HepG2 (cell line): Measurements from ENCODE around the gene DAZAP1. TPM values are rescaled to one million over a fixed set of nuclear protein-coding genes. Genes with fewer than 3 reads are reported as not detected.

Source experiments
- ATAC-seq: fragments of 200-7000 bp; cut with Tn5 transposase; 3 replicates; pipeline ENCODE4 v1.9.1; 2020; ENCODE audit warnings: mild to moderate bottlenecking, moderate library complexity
- BruUV-seq: library from RNA; stranded (reverse); fragments of 400-500 nt; replicated peaks from 2 replicates; lab custom pipeline; 2021; lab: Mats Ljungman, UMichigan
- CTCF ChIA-PET: fragments of 300-600 bp; formaldehyde crosslinking; extraction: SDS; loops from one replicate; lab custom pipeline; 2021; ENCODE audit warnings: low total read pairs, inconsistent platforms, low intra/inter-chr PET ratio; lab: Yijun Ruan, JAX
- POLR2A ChIA-PET: fragments of 350-600 bp; sonication (Branson Sonifier 250); formaldehyde crosslinking; loops from one replicate; lab custom pipeline; 2020; ENCODE audit warnings: antibody characterized with exemption, inconsistent platforms; lab: Yijun Ruan, JAX
- DNase-seq: peaks from one replicate; pipeline ENCODE4 v3.0.0-alpha.2; 2015; ENCODE audit warnings: low spot score
- FAIRE-seq: peaks from 3 replicates; lab custom pipeline; 2011; peaks lifted over from hg19 to GRCh38; lab: Jason Lieb, UNC
- H2AFZ ChIP-seq: one replicate; pipeline ENCODE4 v1.6.1; 2011; ENCODE audit warnings: low read length, inconsistent platforms
- H3K27ac ChIP-seq: fragments of 300-600 bp; 3 replicates; pipeline ENCODE4 v1.8.0; 2011; ENCODE audit warnings: mixed run types, mild to moderate bottlenecking, mixed read lengths, low read length, inconsistent platforms; ENCODE audit not compliant: insufficient read depth; ENCODE audit errors: extremely low read length
- H3K27me3 ChIP-seq, 2 experiments: fragments of 200-600 bp in 1 of 2; 2 replicates in 1 of 2; 3 replicates in 1 of 2; pipeline versions ENCODE4 v1.6.0 to v1.8.0; 2011; ENCODE audit warnings: low read length in 2 of 2, mild to moderate bottlenecking in 2 of 2, moderate library complexity in 2 of 2, inconsistent platforms in 1 of 2; ENCODE audit not compliant: insufficient read depth in 2 of 2, control insufficient read depth in 1 of 2
- H3K36me3 ChIP-seq, 2 experiments: fragments of 200-600 bp in 1 of 2; replicated peaks in 1 of 2; 2 replicates in 1 of 2; 3 replicates in 1 of 2; pipeline versions ENCODE4 v1.5.1 to v1.8.0; 2011; ENCODE audit warnings: low read length in 2 of 2, inconsistent platforms in 1 of 2; ENCODE audit not compliant: insufficient read depth in 2 of 2, control insufficient read depth in 1 of 2
- H3K4me1 ChIP-seq: 2 replicates; pipeline ENCODE4 v1.5.1; 2012; ENCODE audit warnings: low read length, inconsistent platforms; ENCODE audit not compliant: insufficient read depth
- H3K4me2 ChIP-seq: 2 replicates; pipeline ENCODE4 v1.6.0; 2011; ENCODE audit warnings: low read depth, low read length, inconsistent platforms
- H3K4me3 ChIP-seq, 3 experiments: fragments of 200-600 bp in 1 of 3; sonication (generic), shearing (Covaris generic) in 1 of 3; replicated peaks in 1 of 3; 2 replicates each; pipeline ENCODE4 v1.5.1; 2011 to 2016; ENCODE audit warnings: low read length in 3 of 3, inconsistent platforms in 2 of 3, low read depth in 2 of 3, mild to moderate bottlenecking in 2 of 3, control low read depth in 1 of 3, mixed read lengths in 1 of 3; ENCODE audit not compliant: insufficient read depth in 1 of 3
- H3K79me2 ChIP-seq: one replicate; pipeline ENCODE4 v1.6.1; 2011; ENCODE audit warnings: low read length, inconsistent platforms; ENCODE audit not compliant: insufficient read depth
- H3K9ac ChIP-seq: 2 replicates; pipeline ENCODE4 v1.6.0; 2011; ENCODE audit warnings: mild to moderate bottlenecking, low read depth, low read length, inconsistent platforms; ENCODE audit not compliant: insufficient read depth
- H3K9me3 ChIP-seq: 2 replicates; pipeline ENCODE4 v1.5.1; 2012; ENCODE audit warnings: mild to moderate bottlenecking, low read length
- H4K20me1 ChIP-seq: 2 replicates; pipeline ENCODE4 v1.6.0; 2011; ENCODE audit warnings: inconsistent platforms, mild to moderate bottlenecking, low read length, moderate library complexity; ENCODE audit not compliant: insufficient read depth
- MXD4 ChIP-seq: IDR thresholded peaks from 2 replicates; pipeline ENCODE4 v1.6.1; 2016; ENCODE audit warnings: mild to moderate bottlenecking, missing biosample characterization, missing genetic modification reagents
- PRDM4 ChIP-seq: sonication (generic); formaldehyde crosslinking; IDR thresholded peaks from 2 replicates; pipeline ENCODE4 v1.9.0; 2021; ENCODE audit warnings: missing genetic modification reagents, borderline replicate concordance
- RBFOX2 ChIP-seq: fragments of 200-400 bp; formaldehyde crosslinking; IDR thresholded peaks from 2 replicates; pipeline ENCODE4 v1.6.1; 2017; ENCODE audit warnings: low read depth, mild to moderate bottlenecking, low read length
- ZNF615 ChIP-seq: sonication (generic); formaldehyde crosslinking; IDR thresholded peaks from 2 replicates; pipeline ENCODE4 v1.5.0; 2020; ENCODE audit warnings: mild to moderate bottlenecking, missing genetic modification reagents, borderline replicate concordance
- WGBS: methylation state at CpG from one replicate; pipeline ENCODE4 v1.1.6; 2017; ENCODE audit warnings: low lambda C conversion rate; 5-methylcytosine and 5-hydroxymethylcytosine counted together
- in situ Hi-C: cut with HindIII; loops from 2 replicates; pipeline ENCODE4 v1.10.0; 2017; ENCODE audit warnings: low pct_unique_long_range_greater_than_20kb; ENCODE audit not compliant: extremely low pct_ligation_motif_present
- intact Hi-C: fragments of 100-400 bp; cut with micrococcal nuclease; formaldehyde crosslinking; loops from one replicate; pipeline ENCODE4 v1.10.0; 2022; ENCODE audit not compliant: unreplicated experiment
- polyA plus RNA-seq, 8 experiments: library from polyadenylated mRNA; depleted of rRNA in 3 of 8; stranded (reverse) in 7 of 8; unstranded in 1 of 8; fragments of >200 nt; fragmentation: Illumina TruSeq in 4 of 8; extraction: Trizol in 4 of 8; gene quantifications; 2 replicates each; pipeline versions ENCODE4 v1.2.1 to v1.2.3, GENCODE V29; 2011 to 2016; ENCODE audit warnings: low read depth in 4 of 8, missing spikeins in 1 of 8, mixed read lengths in 1 of 8; ENCODE audit not compliant: insufficient read depth in 1 of 8
- total RNA-seq, 5 experiments: library from RNA; depleted of rRNA; stranded (reverse); fragments of >200 nt; fragmentation: Illumina TruSeq; extraction: Trizol; gene quantifications; 2 replicates each; pipeline ENCODE4 v1.2.3, GENCODE V29; 2016; ENCODE audit warnings: low read depth in 1 of 5

Gene DAZAP1
- total and polyA plus RNA-seq, 2 of the 13 experiments (the other 11 are each of a cell fraction or from before 2014, with no cell fraction given): 63.3 to 79.2 TPM

DNA sequence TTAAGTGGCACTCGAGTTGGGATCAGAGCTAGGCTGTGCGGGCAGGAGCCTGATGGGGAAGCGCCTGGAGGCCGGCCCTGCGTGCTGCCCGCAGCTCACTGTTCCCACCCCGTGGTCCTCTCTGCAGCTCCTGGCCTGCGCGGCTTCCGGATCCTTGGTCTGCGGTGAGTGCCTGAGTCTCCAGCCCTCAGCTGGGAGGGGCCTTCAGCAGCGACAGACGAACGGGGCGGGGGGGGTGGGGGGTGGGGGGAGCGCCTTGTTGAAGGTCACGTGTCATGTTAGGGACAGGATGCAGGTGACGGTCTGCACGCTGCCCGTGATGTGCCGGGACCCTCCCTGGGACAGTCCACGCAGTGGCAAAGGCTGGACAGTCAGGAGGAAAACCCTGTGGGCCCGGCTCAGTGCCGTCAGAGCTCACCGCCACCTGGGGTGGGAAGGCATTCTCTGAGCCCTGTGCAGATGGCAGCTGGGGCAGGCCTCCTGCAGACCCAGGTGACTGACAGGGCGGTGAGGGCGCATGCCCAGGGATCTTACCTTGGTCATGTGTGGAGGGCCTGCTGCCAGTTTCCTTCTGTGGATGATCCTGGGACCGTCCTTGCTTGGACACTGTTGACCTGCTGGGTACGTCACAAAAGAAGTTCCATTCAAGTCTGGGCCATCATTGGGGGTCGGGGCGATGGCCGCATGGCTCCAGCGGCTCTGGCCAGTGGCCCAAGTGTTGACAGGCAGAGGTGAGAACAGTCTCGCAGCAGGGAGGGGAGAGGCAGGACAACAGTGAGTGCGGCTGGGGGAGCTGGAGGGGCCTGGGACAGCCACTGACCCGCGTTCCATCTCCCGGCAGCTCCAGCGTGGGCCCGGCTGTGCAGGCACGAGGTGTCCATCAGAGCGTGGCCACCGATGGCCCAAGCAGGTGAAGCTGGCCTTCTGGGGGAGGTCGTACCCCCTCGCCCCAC, 19.4 kb upstream of the DAZAP1 start:
- 0 out of 2 replicates have a peak, but pooled peaks have one; percentile 30 for TF ChIP-seq RBFOX2
- no peak for TF ChIP-seq ZNF615 (CRISPR knock-in tag)
- TF ChIP-seq PRDM4: no peak

GRCh38 chr19:1388637-1389026, 18.8 kb upstream of the DAZAP1 start:
- H2AFZ ChIP-seq: no peak overlapping the region
- TF ChIP-seq RBFOX2 (0 out of 2 replicates have a peak, but pooled peaks have one; percentile 4), MXD4 (CRISPR knock-in tag) (no peak)
- TF ChIP-seq, all 625 proteins: peak for 1
- Histone ChIP-seq H3K4me2 (no peak overlapping the region), H3K9me3 (no peaks in the 10 kb centered on the region), H3K27me3 (no peaks in the 10 kb centered on the region; a peak in 1 of 5 replicates), H3K27ac (no peak overlapping the region), H4K20me1 (no peaks in the 10 kb centered on the region), H3K9ac (no peak overlapping the region), H3K4me3 (no peak overlapping the region), H3K4me1 (peaks cover 10% of the 10 kb centered on the region; the same call in 1 of the 2 replicates), H3K36me3 (peaks cover 9 to 33% of the 10 kb centered on the region in 2 experiments), H3K79me2 (peaks cover 13% of the 10 kb centered on the region)
- DNase-seq: no peak
- 100% methylated on average over 2 of the region's 17 CpGs for WGBS
- no peak for FAIRE-seq
- intact Hi-C loops (no loop called here), in situ Hi-C loops (no loop called here)
- ChIA-PET POLR2A (no interaction called here), CTCF (no interaction called here)
- no TSS peak for BruUV-seq
- ATAC-seq: no peak

More for the DNA sequence above, 19.4 kb upstream of the DAZAP1 start:
- no peaks in the 10 kb centered on the region for H3K9me3 ChIP-seq
- H4K20me1 ChIP-seq: no peaks in the 10 kb centered on the region
- DNase-seq: no peak
- H3K79me2 ChIP-seq: peaks cover 13% of the 10 kb centered on the region
- no peak for FAIRE-seq
- no peaks in the 10 kb centered on the region; a peak in 1 of 5 replicates for H3K27me3 ChIP-seq
- H3K4me3 ChIP-seq: no peak overlapping the region
- H3K4me1 ChIP-seq: peaks cover 12% of the 10 kb centered on the region
- ChIA-PET CTCF (no interaction called here), POLR2A (no interaction called here)
- whole genome bisulfite sequencing: 97% methylated on average over 28 of the region's 45 CpGs
- BruUV-seq: no TSS peak
- in situ Hi-C loops (no loop called here), intact Hi-C loops (no loop called here)
- H3K4me2 ChIP-seq: no peak overlapping the region
- H3K27ac ChIP-seq: no peak overlapping the region
- H2AFZ ChIP-seq: no peak overlapping the region
- H3K36me3 ChIP-seq: peaks cover 9 to 28% of the 10 kb centered on the region in 2 experiments
- ATAC-seq: no peak
- no peak overlapping the region for H3K9ac ChIP-seq
